Psoas muscle (tissue), 8 donors: ENCODE data around the gene NXPE3. TPM values are rescaled to one million over a fixed set of nuclear protein-coding genes. Genes with fewer than 3 reads are reported as not detected.

Experiments used
- ATAC-seq, 4 donors: fragments of 200-7000 bp; cut with Tn5 transposase; one replicate each; pipeline ENCODE4 v1.9.1; 2020; ENCODE audit warnings: moderate library complexity in 3 of 4, mild to moderate bottlenecking in 2 of 4
- DNase-seq, 2 donors: peaks; one replicate each; pipeline ENCODE4 v3.0.0-alpha.2; 2020
- H3K27ac ChIP-seq: fragments of 200-600 bp; one replicate; pipeline ENCODE4 v1.8.0; 2022
- H3K27me3 ChIP-seq, 3 donors: fragments of 200-600 bp in 1 of 3; one replicate each; pipeline versions ENCODE4 v1.6.1 to v1.8.0; 2013 to 2022; ENCODE audit warnings: low read length in 2 of 3, mild to moderate bottlenecking in 2 of 3, moderate library complexity in 1 of 3; ENCODE audit not compliant: insufficient read depth in 3 of 3
- H3K36me3 ChIP-seq, 2 donors: fragments of 200-600 bp in 1 of 2; one replicate each; pipeline versions ENCODE4 v1.6.1 to v1.8.0; 2013 to 2022; ENCODE audit warnings: low read depth in 1 of 2, mild to moderate bottlenecking in 1 of 2, moderate library complexity in 1 of 2; ENCODE audit not compliant: insufficient read depth in 1 of 2
- H3K4me1 ChIP-seq: fragments of 200-600 bp; one replicate; pipeline ENCODE4 v1.8.0; 2022
- H3K4me3 ChIP-seq: fragments of 200-600 bp; one replicate; pipeline ENCODE4 v1.8.0; 2022; ENCODE audit warnings: mild to moderate bottlenecking
- H3K9me3 ChIP-seq: fragments of 200-600 bp; one replicate; pipeline ENCODE4 v1.8.0; 2022
- CTCF ChIP-seq: fragments of 200-600 bp; IDR thresholded peaks from one replicate; pipeline ENCODE4 v1.8.0; 2022; ENCODE audit warnings: antibody characterized with exemption
- WGBS, 3 donors: extraction: QIAGEN DNeasy Blood & Tissue Kit; methylation state at CpG; one replicate each; pipeline versions ENCODE4 v1.1.6 to v1.1.7; 2013; 5-methylcytosine and 5-hydroxymethylcytosine counted together
- intact Hi-C, 2 donors: fragments of 100-400 bp; cut with DNase I; formaldehyde crosslinking; loops; one replicate each; pipeline versions ENCODE4 v1.11.0 to v1.14.2; 2022
- polyA plus RNA-seq, 3 donors: library from polyadenylated mRNA; stranded (reverse); fragments of 200-250 nt; gene quantifications; one replicate each; pipeline ENCODE4 v1.2.3, GENCODE V29; 2013
- total RNA-seq, 4 donors: library from RNA; stranded (reverse); fragmentation: NEBNext Ultra II Directional in 2 of 4; extraction: Animal tissue kit (Norgen Biotek cat#: 25700) in 2 of 4; gene quantifications; one replicate each; pipeline versions ENCODE4 v1.2.1 to v1.2.4, GENCODE V29; 2021 to 2023
- donor health status: healthy with polysubstance abuse.
- donor health status: DM: no; HTN: no; CAD: no; lungs with moderate emphysema.
- donor health status: Bipolar disorder and iron deficiency.
- donor health status: healthy.
- donor health status: DM: yes; HTN: yes; CAD: no.
- donor health status: DM: no; HTN: no; CAD: no.
- donor health status: DM: no; HTN: no; CAD: no.
- donor health status: DM: yes; HTN: yes; CAD: no.

The NXPE3 gene
- total and polyA plus RNA-seq, 7 donors: 10.8 to 67.7 (median 43.3) TPM

- ATAC-seq (no peak), DNase-seq (no peak)
- Histone ChIP-seq H3K4me1 (peaks cover 14% of the 10 kb centered on the region), H3K27ac (no peak overlapping the region), H3K4me3 (no peak overlapping the region), H3K27me3 (no peaks in the 10 kb centered on the region), H3K36me3 (peaks cover 0 to 28% of the 10 kb centered on the region in 2 donors), H3K9me3 (no peaks in the 10 kb centered on the region)
- intact Hi-C loops: no loop called here
- 90 to 94% (median 91%) methylated on average over 5 of the region's 5 CpGs for WGBS, 3 donors
- no peak for TF ChIP-seq CTCF
Observed at GRCh38 chr3:101823525-101823924, 44.5 kb downstream of the NXPE3 start.

GRCh38 chr3:101824702-101825101 is 45.7 kb downstream of the NXPE3 start:
- Histone ChIP-seq H3K27ac (no peak overlapping the region), H3K36me3 (peaks cover 0 to 20% of the 10 kb centered on the region in 2 donors), H3K27me3 (no peaks in the 10 kb centered on the region), H3K4me1 (peaks cover 23% of the 10 kb centered on the region), H3K4me3 (no peak overlapping the region), H3K9me3 (no peaks in the 10 kb centered on the region)
- 55 to 68% (median 60%) methylated on average over 3 of the region's 3 CpGs for WGBS, 3 donors
- TF ChIP-seq CTCF: no peak
- ATAC-seq: no peak
- DNase-seq: no peak
- intact Hi-C loops: no loop called here

- ATAC-seq: no peak
- peaks cover 23% of the 10 kb centered on the region for H3K4me1 ChIP-seq
- no peaks in the 10 kb centered on the region for H3K27me3 ChIP-seq
- H3K36me3 ChIP-seq: peaks cover 0 to 12% of the 10 kb centered on the region in 2 donors
- H3K27ac ChIP-seq: peak overlapping the region; percentile 67
- intact Hi-C loops: no loop called here
- no peak for TF ChIP-seq CTCF
- 42 to 56% (median 56%) methylated on average over 2 of the region's 2 CpGs for WGBS, 3 donors
- no peak overlapping the region for H3K4me3 ChIP-seq
- H3K9me3 ChIP-seq: no peaks in the 10 kb centered on the region
- no peak for DNase-seq
Observed at GRCh38 chr3:101825904-101826445, 47.0 kb downstream of the NXPE3 start.

- DNase-seq: peak; percentile 56 to 71
- peak; percentile 71 to 82 (median 76) for ATAC-seq
- intact Hi-C loops: no loop called here
- WGBS, 3 donors: 3 to 6% (median 4%) methylated on average over 30 of the region's 30 CpGs
- H3K27me3 ChIP-seq: no peaks in the 10 kb centered on the region
- H3K9me3 ChIP-seq: no peaks in the 10 kb centered on the region
- H3K36me3 ChIP-seq: peaks cover 0 to 3% of the 10 kb centered on the region in 2 donors
- H3K4me3 ChIP-seq: peak overlapping the region; percentile 70
- peak overlapping the region; percentile 67 for H3K27ac ChIP-seq
- H3K4me1 ChIP-seq: peaks cover 23% of the 10 kb centered on the region
- TF ChIP-seq CTCF: no peak
Observed at GRCh38 chr3:101827211-101828174, 48.5 kb downstream of the NXPE3 start.
